Heart right ventricle (tissue), 16 donors: ENCODE measurements around the gene IRF1. TPM values are rescaled to one million over a fixed set of nuclear protein-coding genes. Genes with fewer than 3 reads are reported as not detected.
"Not testable (repeated sequence)": the region's sequence is repeated elsewhere in the genome, so short reads cannot be mapped to it uniquely, and the experiment has no call there.

Source experiments
- ATAC-seq, 8 donors: fragments of 200-7000 bp; cut with Tn5 transposase; one replicate each; pipeline ENCODE4 v1.9.1; 2020; ENCODE audit warnings: mild to moderate bottlenecking in 8 of 8, moderate library complexity in 8 of 8, moderate number of reproducible peaks in 1 of 8
- DNase-seq, 2 donors: peaks; one replicate each; pipeline ENCODE4 v3.0.0-alpha.2; 2020
- H3K27ac ChIP-seq, 10 donors: fragments of 200-600 bp; sonication (generic) in 2 of 10; one replicate each; pipeline versions ENCODE4 v1.5.0 to v1.8.0; 2020 to 2022; ENCODE audit warnings: mild to moderate bottlenecking in 3 of 10
- H3K27me3 ChIP-seq, 7 donors: fragments of 200-600 bp; one replicate each; pipeline ENCODE4 v1.8.0; 2021 to 2022; ENCODE audit warnings: mild to moderate bottlenecking in 2 of 7
- H3K36me3 ChIP-seq, 9 donors: fragments of 200-600 bp; sonication (generic) in 1 of 9; one replicate each; pipeline versions ENCODE4 v1.5.0 to v1.8.0; 2020 to 2022; ENCODE audit warnings: mild to moderate bottlenecking in 2 of 9
- H3K4me1 ChIP-seq, 9 donors: fragments of 200-600 bp; sonication (generic) in 1 of 9; one replicate each; pipeline versions ENCODE4 v1.5.0 to v1.8.0; 2020 to 2022; ENCODE audit warnings: mild to moderate bottlenecking in 4 of 9
- H3K4me3 ChIP-seq, 10 donors: fragments of 200-600 bp; sonication (generic) in 2 of 10; one replicate each; pipeline versions ENCODE4 v1.5.0 to v1.8.0; 2020 to 2022; ENCODE audit warnings: mild to moderate bottlenecking in 7 of 10, moderate library complexity in 2 of 10
- H3K9me3 ChIP-seq, 11 donors: fragments of 200-600 bp in 10 of 11; sonication (generic) in 2 of 11; one replicate each; pipeline versions ENCODE4 v1.5.0 to v1.8.0; 2013 to 2022; ENCODE audit warnings: mild to moderate bottlenecking in 2 of 11, control low read depth in 1 of 11, moderate library complexity in 1 of 11
- CTCF ChIP-seq, 9 donors: fragments of 200-600 bp; sonication (generic) in 2 of 9; IDR thresholded peaks; one replicate each; pipeline versions ENCODE4 v1.5.0 to v1.8.0; 2021 to 2022; ENCODE audit warnings: antibody characterized with exemption in 9 of 9, mild to moderate bottlenecking in 5 of 9, moderate library complexity in 1 of 9
- WGBS, 2 donors: extraction: QIAGEN DNeasy Blood & Tissue Kit; methylation state at CpG; one replicate each; pipeline ENCODE4 v1.1.7; 2013; ENCODE audit warnings: inconsistent platforms in 1 of 2; 5-methylcytosine and 5-hydroxymethylcytosine counted together
- intact Hi-C, 10 donors: fragments of 100-400 bp; cut with DNase I; formaldehyde crosslinking; loops; one replicate each; pipeline versions ENCODE4 v1.11.1 to v1.14.2; 2022
- polyA plus RNA-seq, 2 donors: library from polyadenylated mRNA; stranded (reverse); fragments of 200-250 nt; gene quantifications; one replicate each; pipeline ENCODE4 v1.2.3, GENCODE V29; 2013
- total RNA-seq, 10 donors: library from RNA; stranded (reverse); fragmentation: NEBNext Ultra II Directional in 3 of 10; extraction: Animal tissue kit (Norgen Biotek cat#: 25700) in 3 of 10; gene quantifications; one replicate each; pipeline versions ENCODE4 v1.2.1 to v1.2.4, GENCODE V29; 2021 to 2023
- donor health status: Arrhythmogenic right ventricular cardiomyopathy.
- donor health status: ischemic (EF 13 %, LVEDD 7.1; RV severe dilation, severe dysfunction).
- donor health status: healthy with polysubstance abuse.
- donor health status: DM: no; HTN: yes; CAD: no.
- donor health status: DM: no; HTN: no; CAD: no.
- donor health status: ischemic (EF 25% LVEDD 6.9; RV normal size, moderate dysfunction).
- donor health status: ischemic (EF 25% LVEDD 5.7; RV mildly dilated, moderate dysfunction).
- donor health status: healthy.
- donor health status: DM: yes; HTN: yes; CAD: no.
- donor health status: Ischemic cardiomyopathy.
- donor health status: ischemic (EF 35%, LVEDD 5.7; RV mildly dilated, moderate dysfunction).
- donor health status: nonischemic (EF 11% LVEDD 7.7; RV severe dilation, severe dysfunction).
- donor health status: DM: yes; HTN: yes; CAD: no.
- donor health status: PGD.
- donor health status: ischemic (EF 29% LVEDD 5.4; RV normal size, mild dysfunction).
- donor health status: nonischemic (EF 23%, LVEDD 6.1; RV moderate dilation, normal function).

Gene IRF1
- total and polyA plus RNA-seq, 12 donors = 8.6 to 146 (median 17.7) TPM

GRCh38 chr5:132485641-132486317 lies 4.8 kb downstream of the IRF1 start:
- H3K4me3 ChIP-seq = peak overlapping the region in 1 of 10 donors; percentile 96
- no peaks in the 10 kb centered on the region for H3K27me3 ChIP-seq
- ATAC-seq = no peak
- DNase-seq = no peak
- peak overlapping the region in 5 of 10 donors; percentile 8 to 100 (median 18) for H3K27ac ChIP-seq
- peaks cover 16 to 73% (median 45%) of the 10 kb centered on the region in 9 donors for H3K4me1 ChIP-seq
- H3K36me3 ChIP-seq = peaks cover 0 to 92% (median 59%) of the 10 kb centered on the region in 9 donors
- no peak for TF ChIP-seq CTCF (IDR thresholded peaks at IDR 0.05)
- H3K9me3 ChIP-seq = no peaks in the 10 kb centered on the region
- WGBS, 2 donors = 69 to 71% methylated on average over 6 of the region's 6 CpGs
- intact Hi-C loops = loop anchor here in 5 of 10 donors (2.0 to 5.0 kb wide), 3 partner anchors 15 to 68 kb away; no protein-coding TSS in a partner anchor

GRCh38 chr5:132484876-132485640 lies 5.5 kb downstream of the IRF1 start:
- intact Hi-C loops = loop anchor here in 4 of 10 donors (5.0 kb wide), 2 partner anchors 63 to 68 kb away; no protein-coding TSS in a partner anchor
- H3K9me3 ChIP-seq, H3K4me3 ChIP-seq, DNase-seq, H3K27me3 ChIP-seq, ATAC-seq: not testable (repeated sequence)
- peaks cover 0 to 93% (median 59%) of the 10 kb centered on the region in 9 donors for H3K36me3 ChIP-seq
- H3K27ac ChIP-seq = peak overlapping the region in 4 of 10 donors; percentile 13 to 100 (median 62)
- H3K4me1 ChIP-seq = peaks cover 16 to 73% (median 45%) of the 10 kb centered on the region in 9 donors
- WGBS, 2 donors = 81 to 94% methylated on average over 12 of the region's 12 CpGs

DNA sequence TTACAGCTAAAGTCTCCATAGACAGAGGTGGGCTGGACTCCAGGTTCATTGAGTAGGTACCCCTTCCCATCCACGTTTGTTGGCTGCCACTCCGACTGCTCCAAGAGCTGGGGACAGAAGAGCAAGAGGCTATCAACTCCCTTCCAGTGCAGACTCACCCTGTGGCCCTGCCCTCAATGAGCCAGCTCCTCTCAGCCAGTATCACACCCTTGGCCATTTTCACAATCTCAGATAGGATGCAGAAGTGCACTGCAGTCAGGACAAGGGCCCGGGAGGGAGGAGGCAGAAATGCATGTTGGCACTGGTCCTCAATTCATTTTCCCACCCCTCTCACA lies 6.2 kb downstream of the IRF1 start:
- no peak for ATAC-seq
- no peak for DNase-seq
- Histone ChIP-seq H3K27me3 (no peaks in the 10 kb centered on the region), H3K4me3 (no peak overlapping the region), H3K36me3 (peaks cover 0 to 88% (median 59%) of the 10 kb centered on the region in 9 donors), H3K4me1 (peaks cover 16 to 76% (median 42%) of the 10 kb centered on the region in 9 donors), H3K27ac (peak overlapping the region in 1 of 10 donors; percentile 25), H3K9me3 (no peaks in the 10 kb centered on the region)
- intact Hi-C loops = no loop called here
- TF ChIP-seq CTCF (IDR thresholded peaks at IDR 0.05) = no peak
- 51 to 80% methylated on average over 3 of the region's 3 CpGs for WGBS, 2 donors

DNA sequence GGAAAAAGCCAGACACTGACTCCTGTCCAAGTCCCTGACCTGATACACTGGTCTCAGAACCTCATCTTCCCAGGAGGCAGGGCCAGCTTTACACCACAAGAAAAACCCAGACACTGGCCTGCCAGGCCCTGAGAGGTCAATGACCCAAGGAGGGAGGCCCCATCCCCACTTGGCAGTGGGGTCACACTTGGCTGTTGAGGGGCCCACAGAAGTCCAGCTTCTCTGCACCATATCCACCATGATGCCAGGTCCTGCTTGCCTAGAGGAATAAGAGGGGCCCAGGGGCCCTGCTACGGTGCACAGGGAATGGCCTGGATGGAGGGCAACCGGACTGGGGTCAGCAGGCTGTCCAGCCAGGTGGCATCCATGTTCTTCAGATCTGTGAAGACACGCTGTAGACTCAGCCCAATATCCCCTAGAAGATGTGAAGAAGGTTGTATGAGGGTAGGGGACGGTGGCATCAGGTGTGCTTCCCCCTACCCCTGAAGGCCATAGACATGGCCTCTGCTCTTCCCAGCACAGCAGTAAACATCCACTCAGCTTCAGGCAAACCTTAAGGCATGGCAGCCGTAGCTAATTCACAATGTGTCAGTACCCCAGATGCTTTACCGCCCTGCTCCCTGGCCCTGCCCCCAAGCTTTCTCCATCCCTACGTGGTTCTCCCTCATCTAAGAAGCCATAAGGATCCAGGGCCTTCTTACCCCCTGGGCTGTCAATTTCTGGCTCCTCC lies 6.7 kb downstream of the IRF1 start:
- H3K4me1 ChIP-seq = peaks cover 14 to 76% (median 42%) of the 10 kb centered on the region in 9 donors
- intact Hi-C loops = no loop called here
- WGBS, 2 donors = 84 to 94% methylated on average over 7 of the region's 7 CpGs
- peaks cover 0 to 83% (median 56%) of the 10 kb centered on the region in 9 donors for H3K36me3 ChIP-seq
- ATAC-seq (no peak), DNase-seq (no peak)
- no peak overlapping the region for H3K4me3 ChIP-seq
- no peak overlapping the region for H3K27ac ChIP-seq
- no peak for TF ChIP-seq CTCF (IDR thresholded peaks at IDR 0.05)
- no peaks in the 10 kb centered on the region for H3K9me3 ChIP-seq
- no peaks in the 10 kb centered on the region for H3K27me3 ChIP-seq
